ENCODE results near the gene UTS2B. TPM values are rescaled to one million over a fixed set of nuclear protein-coding genes. Genes with fewer than 3 reads are reported as not detected.

The UTS2B gene, protein sequence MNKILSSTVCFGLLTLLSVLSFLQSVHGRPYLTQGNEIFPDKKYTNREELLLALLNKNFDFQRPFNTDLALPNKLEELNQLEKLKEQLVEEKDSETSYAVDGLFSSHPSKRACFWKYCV
- 0.57 TPM in 1 of 2 replicates, not detected in the other for total RNA-seq (2014; rRNA removed; shearing (Covaris generic))
- polyA plus RNA-seq (2014; cell fraction: nucleus; rRNA removed) = 0.08 TPM in 1 of 2 replicates, not detected in the other

GRCh38 chr3:191329654-191330529 lies at the start of gene UTS2B:
TSS of gene UTS2B (minus strand) at chr3:191330526. CDS start at chr3:191282189, 48,337 bp downstream.
- DNase-seq (ENCODE audit: extremely low read depth, low read depth) = no peak

GRCh38 chr3:191380001-191380400 lies 49.7 kb upstream of the UTS2B start:
- no peak for DNase-seq (ENCODE audit: extremely low read depth, low read depth)

DNA sequence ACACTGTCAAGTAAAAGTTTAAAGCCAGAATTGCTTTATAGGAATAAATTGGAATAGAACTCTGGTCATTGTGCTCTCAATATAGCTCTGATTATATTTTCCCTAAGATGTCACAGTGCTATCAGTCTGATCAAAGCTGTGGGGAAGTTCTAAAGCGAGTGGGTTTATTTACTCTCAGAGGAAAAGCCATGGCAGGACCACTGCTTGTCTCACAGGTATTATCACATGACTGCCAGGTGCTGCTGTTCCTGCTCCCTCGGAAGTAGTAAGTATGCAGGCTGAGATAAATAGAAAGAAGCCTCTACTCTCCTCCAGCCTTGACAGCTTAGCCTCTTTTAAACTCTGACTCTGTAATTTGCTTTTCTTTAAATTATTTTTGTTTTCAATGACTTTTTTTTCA lies 49.1 kb upstream of the UTS2B start:
- DNase-seq (ENCODE audit: extremely low read depth, low read depth) = no peak

GRCh38 chr3:191378142-191378812 lies 48.0 kb upstream of the UTS2B start:
- no peak for DNase-seq (ENCODE audit: extremely low read depth, low read depth)

GRCh38 chr3:191376516-191377141 lies 46.3 kb upstream of the UTS2B start:
- peak; percentile 11 for DNase-seq (ENCODE audit: extremely low read depth, low read depth)

- no peak for DNase-seq (ENCODE audit: extremely low read depth, low read depth)
These were observed 43.0 kb upstream of the UTS2B start for GRCh38 chr3:191373327-191373726.

DNA sequence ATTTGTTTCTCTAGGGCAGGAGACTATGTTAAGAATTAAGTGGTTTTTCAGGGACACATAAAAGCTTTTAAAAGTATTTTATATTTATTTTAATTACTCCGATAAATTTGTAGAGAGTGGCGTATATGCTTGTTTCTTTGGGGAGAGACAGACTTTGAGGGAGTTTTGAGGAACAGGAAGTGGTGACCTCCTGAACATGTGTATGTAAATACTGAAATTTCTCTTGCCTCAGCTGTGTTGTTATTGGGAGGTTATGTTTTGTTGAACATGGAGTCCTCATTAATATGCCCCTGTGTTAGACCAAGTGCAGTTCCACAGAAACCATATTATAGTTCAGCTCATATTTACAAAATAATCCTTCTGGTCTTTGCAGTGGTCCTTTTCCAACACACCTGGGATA lies 41.8 kb upstream of the UTS2B start:
- no peak for DNase-seq (ENCODE audit: extremely low read depth, low read depth)

DNA sequence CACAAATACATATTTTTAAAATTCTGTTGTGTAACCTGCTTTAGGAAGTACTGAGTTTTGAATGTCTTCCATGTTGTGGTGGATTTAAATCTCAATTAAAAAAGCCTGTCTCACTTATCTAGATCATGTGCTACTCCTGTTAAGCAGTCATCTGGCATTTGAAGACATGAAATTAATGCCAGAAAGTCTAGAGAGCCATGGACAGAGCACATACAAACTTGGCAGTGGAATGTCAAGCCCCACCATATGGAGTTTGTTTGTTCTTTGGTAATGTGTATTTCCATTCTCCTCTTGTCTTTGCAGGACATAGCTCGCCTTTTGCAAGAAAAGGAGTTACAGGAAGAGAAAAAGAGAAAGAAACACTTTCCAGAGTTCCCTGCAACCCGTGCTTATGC lies 39.3 kb upstream of the UTS2B start:
- DNase-seq (ENCODE audit: extremely low read depth, low read depth) = no peak

- no peak for DNase-seq (ENCODE audit: extremely low read depth, low read depth)
These were observed 38.7 kb upstream of the UTS2B start for GRCh38 chr3:191368755-191369615.

DNA sequence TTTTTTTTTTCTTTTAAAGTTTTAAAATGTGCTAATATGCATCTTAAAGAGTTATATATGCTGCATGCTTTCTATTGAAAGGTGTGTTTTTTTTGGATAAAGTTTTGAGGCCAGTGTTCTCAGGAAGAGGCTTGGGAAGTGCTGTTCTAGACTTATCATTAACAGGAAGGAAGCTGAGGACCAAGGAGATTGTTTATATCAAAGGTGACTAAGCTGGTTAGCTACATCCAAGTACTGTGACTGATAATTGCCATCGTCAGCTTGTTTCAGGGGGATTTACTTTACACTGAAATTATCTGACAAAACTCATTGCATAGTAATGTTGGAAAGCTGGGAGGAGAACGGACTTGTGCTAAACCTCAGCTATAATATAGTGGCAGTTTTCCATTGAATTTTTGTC lies 36.3 kb upstream of the UTS2B start:
- DNase-seq (ENCODE audit: extremely low read depth, low read depth) = no peak

GRCh38 chr3:191363221-191363620 lies 32.9 kb upstream of the UTS2B start:
- DNase-seq (ENCODE audit: extremely low read depth, low read depth) = no peak

GRCh38 chr3:191362524-191363090 lies 32.3 kb upstream of the UTS2B start:
- DNase-seq (ENCODE audit: extremely low read depth, low read depth) = no peak

- DNase-seq (ENCODE audit: extremely low read depth, low read depth) = no peak
These were observed 31.7 kb upstream of the UTS2B start for GRCh38 chr3:191362037-191362436.

- DNase-seq (ENCODE audit: extremely low read depth, low read depth) = no peak
These were observed 31.1 kb upstream of the UTS2B start for GRCh38 chr3:191361456-191361855.

DNA sequence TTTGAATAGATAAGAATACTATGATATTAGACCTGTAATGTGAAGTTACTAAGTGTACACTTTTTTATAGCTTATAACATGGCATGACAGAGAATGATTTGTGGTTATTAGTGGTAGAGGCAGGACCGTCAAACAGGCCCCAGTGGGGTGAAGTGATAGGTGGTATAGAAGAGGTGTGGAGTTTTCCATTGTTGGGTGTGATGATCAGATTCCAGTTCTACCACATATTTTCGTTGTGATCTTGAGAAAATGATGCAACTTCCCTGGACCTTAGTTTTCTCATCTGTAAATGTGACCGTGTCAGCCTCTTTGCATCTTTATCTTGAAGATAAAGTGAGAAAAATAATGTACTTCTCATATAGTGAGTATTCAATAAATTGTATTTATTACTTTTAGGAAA lies 30.3 kb upstream of the UTS2B start:
- DNase-seq (ENCODE audit: extremely low read depth, low read depth) = no peak

DNA sequence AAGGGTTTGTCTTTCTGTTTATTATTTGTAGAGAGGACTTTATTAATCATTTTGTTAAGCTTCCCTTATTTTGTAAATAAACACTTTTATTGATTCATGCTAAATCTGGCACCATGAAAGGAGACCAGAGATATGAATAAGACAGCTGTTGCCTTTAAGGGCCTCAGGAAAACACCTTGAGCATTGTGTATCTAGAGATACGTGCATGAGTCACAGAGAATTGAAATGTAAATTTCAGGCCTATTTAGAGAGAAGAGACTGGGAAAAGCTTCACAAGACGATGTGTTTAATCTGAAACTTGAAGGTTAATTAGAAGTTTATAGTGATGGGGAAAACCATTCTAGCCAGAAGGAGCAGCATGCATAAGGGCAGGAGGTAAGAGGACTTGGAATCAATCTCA lies 28.6 kb upstream of the UTS2B start:
- DNase-seq (ENCODE audit: extremely low read depth, low read depth) = no peak

DNA sequence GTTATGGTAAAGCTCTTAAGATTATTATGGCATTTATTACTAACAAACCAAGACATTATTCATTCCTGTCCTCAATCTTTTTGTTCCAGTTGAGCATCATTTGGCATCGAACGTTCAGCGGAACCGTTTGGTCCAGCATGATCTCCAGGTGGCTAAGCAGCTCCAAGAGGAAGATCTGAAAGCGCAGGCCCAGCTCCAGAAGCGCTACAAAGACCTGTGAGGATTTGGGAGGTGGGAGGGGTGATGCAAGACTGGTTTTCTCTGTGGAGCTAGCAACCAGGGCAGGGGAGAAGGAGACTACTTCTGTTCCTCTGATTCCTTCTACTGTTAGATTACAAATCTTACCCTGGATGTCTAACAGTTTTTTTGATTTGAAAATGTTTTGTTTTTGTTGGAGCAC lies 27.6 kb upstream of the UTS2B start:
- no peak for DNase-seq (ENCODE audit: extremely low read depth, low read depth)

GRCh38 chr3:191356631-191357439 lies 26.5 kb upstream of the UTS2B start:
- no peak for DNase-seq (ENCODE audit: extremely low read depth, low read depth)

GRCh38 chr3:191355406-191355805 lies 25.1 kb upstream of the UTS2B start:
- no peak for DNase-seq (ENCODE audit: extremely low read depth, low read depth)
